Measurements from ENCODE around the gene CEP70.

The CEP70 gene

GRCh38 chr3:138591392-138591791 lies 2.7 kb downstream of the CEP70 start:
- no peak for ATAC-seq
- no peak for TF ChIP-seq CREB5 (CRISPR knock-in tag; IDR thresholded peaks at IDR 0.05; ENCODE audit: low read depth)
- no peak for TF ChIP-seq PPARA (CRISPR knock-in tag; IDR thresholded peaks at IDR 0.05; ENCODE audit: borderline replicate concordance)
- TF ChIP-seq PATZ1 (CRISPR knock-in tag; IDR thresholded peaks at IDR 0.05; ENCODE audit: borderline replicate concordance), result no peak
- no peak for TF ChIP-seq ZFP3 (CRISPR knock-in tag; IDR thresholded peaks at IDR 0.05)
- no peak for TF ChIP-seq OSR1 (CRISPR knock-in tag; IDR thresholded peaks at IDR 0.05)
- TF ChIP-seq BACH2 (CRISPR knock-in tag; IDR thresholded peaks at IDR 0.05; ENCODE audit: borderline replicate concordance), result no peak
- TF ChIP-seq ZFP30 (CRISPR knock-in tag; IDR thresholded peaks at IDR 0.05), result no peak
- no peak for TF ChIP-seq GLIS3 (CRISPR knock-in tag; IDR thresholded peaks at IDR 0.05)
- no peak for TF ChIP-seq ZNF565 (CRISPR knock-in tag; conservative IDR thresholded peaks at IDR 0.05; ENCODE audit: low read depth)
- TF ChIP-seq ESRRG (CRISPR knock-in tag; IDR thresholded peaks at IDR 0.05), result no peak
- TF ChIP-seq ISL1 (CRISPR knock-in tag; IDR thresholded peaks at IDR 0.05), result no peak
- no peak for TF ChIP-seq SNAI2 (CRISPR knock-in tag; IDR thresholded peaks at IDR 0.05)
- TF ChIP-seq ZNF8 (CRISPR knock-in tag; IDR thresholded peaks at IDR 0.05), result no peak
- no peak for TF ChIP-seq TSHZ2 (CRISPR knock-in tag; IDR thresholded peaks at IDR 0.05)
- TF ChIP-seq ZNF70 (CRISPR knock-in tag; IDR thresholded peaks at IDR 0.05), result no peak
- TF ChIP-seq TOX (CRISPR knock-in tag; IDR thresholded peaks at IDR 0.05; ENCODE audit: borderline replicate concordance), result no peak
- no peak for TF ChIP-seq RARB (CRISPR knock-in tag; IDR thresholded peaks at IDR 0.05)
- TF ChIP-seq CSDC2 (CRISPR knock-in tag; IDR thresholded peaks at IDR 0.05), result no peak
- TF ChIP-seq POU6F1 (CRISPR knock-in tag; IDR thresholded peaks at IDR 0.05; ENCODE audit: borderline replicate concordance, low read depth), result no peak

- no peak for TF ChIP-seq RARB (CRISPR knock-in tag; IDR thresholded peaks at IDR 0.05)
- TF ChIP-seq CSDC2 (CRISPR knock-in tag; IDR thresholded peaks at IDR 0.05), result no peak
- no peak for TF ChIP-seq CREB5 (CRISPR knock-in tag; IDR thresholded peaks at IDR 0.05; ENCODE audit: low read depth)
- no peak for TF ChIP-seq CSRNP3 (CRISPR knock-in tag; IDR thresholded peaks at IDR 0.05)
- no peak for TF ChIP-seq ZNF70 (CRISPR knock-in tag; IDR thresholded peaks at IDR 0.05)
- TF ChIP-seq BACH2 (CRISPR knock-in tag; IDR thresholded peaks at IDR 0.05; ENCODE audit: borderline replicate concordance), result no peak
- no peak for TF ChIP-seq ZC3H10 (CRISPR knock-in tag; IDR thresholded peaks at IDR 0.05)
- TF ChIP-seq ESRRG (CRISPR knock-in tag; IDR thresholded peaks at IDR 0.05), result no peak
- TF ChIP-seq TCF4 (CRISPR knock-in tag; IDR thresholded peaks at IDR 0.05; ENCODE audit: borderline replicate concordance), result no peak
- TF ChIP-seq SNAI2 (CRISPR knock-in tag; IDR thresholded peaks at IDR 0.05), result no peak
- no peak for TF ChIP-seq ZNF8 (CRISPR knock-in tag; IDR thresholded peaks at IDR 0.05)
- TF ChIP-seq GLIS3 (CRISPR knock-in tag; IDR thresholded peaks at IDR 0.05), result no peak
- TF ChIP-seq ARNTL (CRISPR knock-in tag; IDR thresholded peaks at IDR 0.05; ENCODE audit: borderline replicate concordance, low read depth), result no peak
- TF ChIP-seq TSHZ2 (CRISPR knock-in tag; IDR thresholded peaks at IDR 0.05), result no peak
- no peak for TF ChIP-seq PATZ1 (CRISPR knock-in tag; IDR thresholded peaks at IDR 0.05; ENCODE audit: borderline replicate concordance)
- no peak for ATAC-seq
Measured at GRCh38 chr3:138588445-138588844, 5.6 kb downstream of the CEP70 start.
